ENCODE measurements around the gene ST3GAL3. TPM values are rescaled to one million over a fixed set of nuclear protein-coding genes. Genes with fewer than 3 reads are reported as not detected.

Gene ST3GAL3
- total RNA-seq, 1 experiment from 2014 or later: 19.3 TPM

GRCh38 chr1:43904660-43905551 is 197.6 kb downstream of the ST3GAL3 start:
- no TSS peak for BruUV-seq (replicated peaks)
- Histone ChIP-seq H3K36me3 (ENCODE audit: low read depth) (no peaks in the 10 kb centered on the region), H3K4me1 (replicated peaks; ENCODE audit: insufficient read depth) (no peaks in the 10 kb centered on the region), H3K79me2 (ENCODE audit: low read depth) (no peaks in the 10 kb centered on the region), H3K4me3 (no peak overlapping the region), H3K9me2 (ENCODE audit: insufficient read depth) (no peaks in the 10 kb centered on the region), H3K27me3 (ENCODE audit: insufficient read depth, low read depth) (no peaks in the 10 kb centered on the region), H3F3A (ENCODE audit: insufficient read depth, low read depth) (no peaks in the 10 kb centered on the region), H4K20me1 (ENCODE audit: insufficient read depth) (no peaks in the 10 kb centered on the region), H2AFZ (no peak overlapping the region), H3K9me3 (ENCODE audit: insufficient read depth, low read depth) (no peaks in the 10 kb centered on the region), H3K4me2 (no peak overlapping the region), H3K27ac (no peak overlapping the region)
- intact Hi-C loops (cut with micrococcal nuclease; ENCODE audit: unreplicated experiment): no loop called here
- CTCF ChIA-PET: no interaction called here
- DNase-seq: no peak
- TF ChIP-seq CTCF (conservative IDR thresholded peaks at IDR 0.05) (no peak), EZH2 (IDR thresholded peaks at IDR 0.05; ENCODE audit: low read depth) (no peak)
- POLR2A ChIA-PET (ENCODE audit: unreplicated experiment): no interaction called here

DNA sequence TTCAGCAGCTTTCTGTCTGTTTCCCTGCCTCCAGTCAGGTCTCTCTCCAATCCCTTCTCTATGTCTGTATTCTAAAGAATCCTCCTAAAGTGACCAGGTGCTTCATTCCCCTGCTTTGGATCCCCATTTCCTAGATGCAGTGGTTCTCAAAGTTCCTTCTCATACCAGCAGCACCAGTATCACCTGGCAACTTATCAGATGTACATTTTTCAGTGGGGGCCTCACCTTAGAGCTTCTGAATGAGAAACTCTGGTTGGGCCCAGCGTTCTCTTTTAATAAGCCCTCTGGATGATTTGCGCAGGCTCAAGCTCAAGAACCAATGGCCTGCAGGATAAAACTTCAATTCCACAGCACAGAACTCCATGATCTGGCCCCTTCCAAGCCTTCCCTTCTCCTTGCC is 200.9 kb downstream of the ST3GAL3 start:
- no peak overlapping the region for H3K27ac ChIP-seq
- no peaks in the 10 kb centered on the region for H3K9me3 ChIP-seq (ENCODE audit: insufficient read depth, low read depth)
- no peaks in the 10 kb centered on the region for H3K27me3 ChIP-seq (ENCODE audit: insufficient read depth, low read depth)
- H3K9me2 ChIP-seq (ENCODE audit: insufficient read depth): no peaks in the 10 kb centered on the region
- H3K4me3 ChIP-seq: no peak overlapping the region
- H3K79me2 ChIP-seq (ENCODE audit: low read depth): no peaks in the 10 kb centered on the region
- H3K36me3 ChIP-seq (ENCODE audit: low read depth): no peaks in the 10 kb centered on the region
- no peak for DNase-seq
- H2AFZ ChIP-seq: no peak overlapping the region
- POLR2A ChIA-PET (ENCODE audit: unreplicated experiment): no interaction called here
- H4K20me1 ChIP-seq (ENCODE audit: insufficient read depth): no peaks in the 10 kb centered on the region
- intact Hi-C loops (cut with micrococcal nuclease; ENCODE audit: unreplicated experiment): no loop called here
- no peaks in the 10 kb centered on the region for H3K4me1 ChIP-seq (replicated peaks; ENCODE audit: insufficient read depth)
- H3F3A ChIP-seq (ENCODE audit: insufficient read depth, low read depth): no peaks in the 10 kb centered on the region
- CTCF ChIA-PET: no interaction called here
- no TSS peak for BruUV-seq (replicated peaks)
- no peak for TF ChIP-seq CTCF (conservative IDR thresholded peaks at IDR 0.05)
- no peak overlapping the region for H3K4me2 ChIP-seq

GRCh38 chr1:43908858-43909257 is 201.5 kb downstream of the ST3GAL3 start:
- no TSS peak for BruUV-seq (replicated peaks)
- ChIA-PET POLR2A (ENCODE audit: unreplicated experiment) (no interaction called here), CTCF (no interaction called here)

More at GRCh38 chr1:43908858-43909257, 201.5 kb downstream of the ST3GAL3 start:
- Histone ChIP-seq H2AFZ (no peak overlapping the region), H3K27ac (no peak overlapping the region), H3K9me2 (ENCODE audit: insufficient read depth) (no peaks in the 10 kb centered on the region), H3F3A (ENCODE audit: insufficient read depth, low read depth) (no peaks in the 10 kb centered on the region), H4K20me1 (ENCODE audit: insufficient read depth) (no peaks in the 10 kb centered on the region), H3K36me3 (ENCODE audit: low read depth) (no peaks in the 10 kb centered on the region), H3K27me3 (ENCODE audit: insufficient read depth, low read depth) (no peaks in the 10 kb centered on the region), H3K9me3 (ENCODE audit: insufficient read depth, low read depth) (no peaks in the 10 kb centered on the region), H3K4me2 (no peak overlapping the region), H3K4me3 (no peak overlapping the region), H3K4me1 (replicated peaks; ENCODE audit: insufficient read depth) (no peaks in the 10 kb centered on the region), H3K79me2 (ENCODE audit: low read depth) (no peaks in the 10 kb centered on the region)
- intact Hi-C loops (cut with micrococcal nuclease; ENCODE audit: unreplicated experiment): no loop called here
- DNase-seq: no peak
- TF ChIP-seq EZH2 (IDR thresholded peaks at IDR 0.05; ENCODE audit: low read depth): no peak
- TF ChIP-seq CTCF (conservative IDR thresholded peaks at IDR 0.05): 0 out of 2 replicates have a peak, but pooled peaks have one; percentile 36

Data from PC-9 (cell line).